ENCODE data around the gene CNFN. TPM values are rescaled to one million over a fixed set of nuclear protein-coding genes. Genes with fewer than 3 reads are reported as not detected.
A peak's percentile ranks its signal among the peaks of the same experiment; 100 is the strongest.

Gene CNFN
- polyA plus RNA-seq, 10 donors: 0.42 to 0.79 (median 0.59) TPM; not detected in 7

- no peak for DNase-seq
Observed at GRCh38 chr19:42375415-42376176, 14.5 kb downstream of the CNFN start.

GRCh38 chr19:42374826-42375376, 15.2 kb downstream of the CNFN start:
- DNase-seq: no peak

GRCh38 chr19:42370626-42371175, 19.4 kb downstream of the CNFN start:
- peak in 2 of 3 donors; percentile 30 to 87 for DNase-seq

GRCh38 chr19:42370068-42370520, 20.0 kb downstream of the CNFN start:
- no peak for DNase-seq

- DNase-seq: no peak
Observed at GRCh38 chr19:42369433-42370067, 20.5 kb downstream of the CNFN start.

GRCh38 chr19:42368765-42369164, 21.3 kb downstream of the CNFN start:
- DNase-seq: no peak

GRCh38 chr19:42368360-42368759, 21.7 kb downstream of the CNFN start:
- DNase-seq: no peak

- DNase-seq: no peak
Observed at GRCh38 chr19:42367929-42368328, 22.2 kb downstream of the CNFN start.

GRCh38 chr19:42366673-42367072, 23.4 kb downstream of the CNFN start:
- DNase-seq: peak in 1 of 3 donors; percentile 8

- no peak for DNase-seq
Observed at GRCh38 chr19:42363614-42364346, 26.3 kb downstream of the CNFN start.

GRCh38 chr19:42362891-42363440, 27.1 kb downstream of the CNFN start:
- DNase-seq: no peak

GRCh38 chr19:42362342-42362741, 27.8 kb downstream of the CNFN start:
- DNase-seq: no peak

- DNase-seq: no peak
Observed at GRCh38 chr19:42361545-42361910, 28.6 kb downstream of the CNFN start.

GRCh38 chr19:42360787-42361544, 29.1 kb downstream of the CNFN start:
- no peak for DNase-seq

- no peak for DNase-seq
Observed at GRCh38 chr19:42357290-42357689, 32.8 kb downstream of the CNFN start.

- DNase-seq: no peak
Observed at GRCh38 chr19:42356686-42357085, 33.4 kb downstream of the CNFN start.

- DNase-seq: no peak
Observed at GRCh38 chr19:42355896-42356295, 34.2 kb downstream of the CNFN start.

GRCh38 chr19:42353341-42354015, 36.6 kb downstream of the CNFN start:
- DNase-seq: no peak

GRCh38 chr19:42352301-42353259, 37.5 kb downstream of the CNFN start:
- no peak for DNase-seq

Measured in muscle of back (tissue), 11 donors.